K562 (cell line): ENCODE results near the gene USP10. TPM values are rescaled to one million over a fixed set of nuclear protein-coding genes. Genes with fewer than 3 reads are reported as not detected.

ENCODE experiments used
- ARID1B ChIP-seq: fragments of 450-650 bp; IDR thresholded peaks from 2 replicates; pipeline ENCODE4 v1.6.1; 2016; ENCODE audit warnings: antibody characterized with exemption, mild to moderate bottlenecking, inconsistent platforms
- CLOCK ChIP-seq: fragments of 250-450 bp; sonication (Bioruptor Pico); IDR thresholded peaks from 2 replicates; pipeline ENCODE4 v1.4.0; 2020; ENCODE audit warnings: mild to moderate bottlenecking, moderate library complexity, borderline replicate concordance
- CREB1 ChIP-seq, 2 experiments: sonication (generic) in 1 of 2; formaldehyde crosslinking in 1 of 2; IDR thresholded peaks; 2 replicates each; pipeline versions ENCODE4 v1.6.1 to v1.8.0; 2012 to 2022; ENCODE audit warnings: inconsistent platforms in 1 of 2, mild to moderate bottlenecking in 1 of 2, missing genetic modification reagents in 1 of 2, moderate library complexity in 1 of 2
- CREM ChIP-seq: IDR thresholded peaks from 2 replicates; pipeline ENCODE4 v1.6.1; 2014; ENCODE audit warnings: antibody characterized with exemption, low read depth
- E2F8 ChIP-seq: fragments of 450-650 bp; IDR thresholded peaks from 2 replicates; pipeline ENCODE4 v1.7.1; 2018; ENCODE audit warnings: mild to moderate bottlenecking, low read depth; ENCODE audit not compliant: partially characterized antibody
- HDAC2 ChIP-seq: fragments of 450-650 bp; IDR thresholded peaks from 2 replicates; pipeline ENCODE4 v1.6.1; 2016; ENCODE audit warnings: mild to moderate bottlenecking
- HNRNPK ChIP-seq: fragments of 200-400 bp; formaldehyde crosslinking; IDR thresholded peaks from one replicate; pipeline ENCODE4 v1.6.1; 2018; ENCODE audit warnings: mild to moderate bottlenecking, low read depth, low read length; ENCODE audit not compliant: poor library complexity, severe bottlenecking
- POLR2AphosphoS5 ChIP-seq: IDR thresholded peaks from 2 replicates; pipeline ENCODE4 v1.6.1; 2011; ENCODE audit warnings: mild to moderate bottlenecking, low read depth, low read length, moderate library complexity; ENCODE audit not compliant: control insufficient read depth, insufficient read depth
- PREB ChIP-seq: sonication (generic); formaldehyde crosslinking; IDR thresholded peaks from 2 replicates; pipeline ENCODE4 v1.8.1; 2023; ENCODE audit warnings: mild to moderate bottlenecking, missing genetic modification reagents
- RBFOX2 ChIP-seq: fragments of 200-400 bp; formaldehyde crosslinking; IDR thresholded peaks from 2 replicates; pipeline ENCODE4 v1.6.1; 2017; ENCODE audit warnings: low read depth, mild to moderate bottlenecking, low read length, moderate library complexity
- RFX7 ChIP-seq: fragments of 250-450 bp; sonication (Bioruptor Pico); IDR thresholded peaks from 2 replicates; pipeline ENCODE4 v1.5.1; 2021; ENCODE audit warnings: mild to moderate bottlenecking
- SAP30 ChIP-seq: fragments of 200-600 bp; sonication (generic); IDR thresholded peaks from 2 replicates; pipeline ENCODE4 v1.6.1; 2012; ENCODE audit warnings: borderline replicate concordance, low read depth, mild to moderate bottlenecking, moderate library complexity, low read length, control low read depth, inconsistent platforms; ENCODE audit not compliant: insufficient read depth, poor library complexity, severe bottlenecking
- SMARCA4 ChIP-seq: fragments of 450-650 bp; IDR thresholded peaks from 2 replicates; pipeline ENCODE4 v1.6.1; 2016
- TRIM24 ChIP-seq, 2 experiments: fragments of 450-650 bp; IDR thresholded peaks; 2 replicates each; pipeline ENCODE4 v1.6.1; 2016
- TRIM25 ChIP-seq: fragments of 450-650 bp; IDR thresholded peaks from 2 replicates; pipeline ENCODE4 v1.7.0; 2016; ENCODE audit warnings: borderline replicate concordance
- ZFP36 ChIP-seq: fragments of 150-350 bp; IDR thresholded peaks from 2 replicates; pipeline ENCODE4 v1.6.1; 2018; ENCODE audit warnings: low read length, low read depth; ENCODE audit not compliant: partially characterized antibody
- ZKSCAN3 ChIP-seq: fragments of 250-450 bp; sonication (Bioruptor Pico); IDR thresholded peaks from 2 replicates; pipeline ENCODE4 v1.4.0; 2020
- ZNF23 ChIP-seq: fragments of 250-450 bp; sonication (Bioruptor Pico); IDR thresholded peaks from 2 replicates; pipeline ENCODE4 v1.4.0; 2020; ENCODE audit warnings: mild to moderate bottlenecking
- ZNF785 ChIP-seq: fragments of 250-450 bp; sonication (Bioruptor Pico); IDR thresholded peaks from 2 replicates; pipeline ENCODE4 v1.4.0; 2020; ENCODE audit warnings: mild to moderate bottlenecking
- polyA plus RNA-seq, 8 experiments: library from polyadenylated mRNA; depleted of rRNA in 4 of 8; stranded (reverse) in 5 of 8; unstranded in 3 of 8; fragments of >200 nt; fragmentation: Nextera tagmentation in 2 of 8; fragmentation: Illumina TruSeq in 1 of 8; extraction: Ambion mirVana in 2 of 8; extraction: Trizol in 1 of 8; gene quantifications; 2 replicates each; pipeline versions ENCODE4 v1.2.1 to v1.2.3, GENCODE V29; 2011 to 2014; ENCODE audit warnings: inconsistent platforms in 1 of 8, missing spikeins in 1 of 8
- total RNA-seq, 7 experiments: library from RNA; depleted of rRNA in 6 of 7; stranded (reverse); fragments of >200 nt in 6 of 7; fragmentation: Illumina TruSeq in 2 of 7; extraction: Trizol in 2 of 7; gene quantifications; 2 replicates each; pipeline versions ENCODE4 v1.2.1 to v1.2.3, GENCODE V29; 2011 to 2021; ENCODE audit warnings: low replicate concordance in 1 of 7

The USP10 gene
- total and polyA plus RNA-seq, 9 of the 15 experiments (the other 6 are each of a cell fraction or from before 2014, with no cell fraction given) = 61.7 to 197 (median 116) TPM

GRCh38 chr16:84728853-84729424, 29.1 kb downstream of the USP10 start (continued):
- no peak for TF ChIP-seq TRIM25
- TF ChIP-seq HDAC2 = no peak
- TF ChIP-seq ZFP36 = no peak
- no peak for TF ChIP-seq SAP30
- no peak for TF ChIP-seq CREM
- no peak for TF ChIP-seq CLOCK (CRISPR knock-in tag)
- 0 out of 2 replicates have a peak, but pooled peaks have one; percentile 12 for TF ChIP-seq SMARCA4
- no peak for TF ChIP-seq CREB1 (IDR thresholded peaks at IDR 0.05)
- no peak for TF ChIP-seq CREB1 (CRISPR knock-in tag; IDR thresholded peaks at IDR 0.05)
- TF ChIP-seq PREB (CRISPR knock-in tag) = 0 out of 2 replicates have a peak, but pooled peaks have one; percentile 13
- TF ChIP-seq RFX7 = no peak
- no peak for TF ChIP-seq ZNF23
- no peak for TF ChIP-seq ZKSCAN3 (CRISPR knock-in tag)
- peak; percentile 49 for TF ChIP-seq ARID1B
- no peak for TF ChIP-seq E2F8
- no peak for TF ChIP-seq ZNF785 (CRISPR knock-in tag)
- TF ChIP-seq RBFOX2 = no peak
- TF ChIP-seq POLR2AphosphoS5 = no peak
- no peak for TF ChIP-seq HNRNPK
- TF ChIP-seq TRIM24 (IDR thresholded peaks at IDR 0.05) = no peak
